Trophoblast cell (in vitro differentiated cells and primary cell): ENCODE results near the gene WDR81.

ENCODE experiments used
- DNase-seq, 2 donors: peaks; one replicate each; pipeline ENCODE4 v3.0.0-alpha.2; 2016
- H2AFZ ChIP-seq: 2 replicates; pipeline ENCODE4 v1.6.1; 2013; ENCODE audit warnings: low read length, moderate library complexity, mild to moderate bottlenecking; ENCODE audit not compliant: insufficient read depth, poor library complexity
- H2AK5ac ChIP-seq: 2 replicates; pipeline ENCODE4 v1.6.1; 2013; ENCODE audit warnings: mild to moderate bottlenecking, low read length
- H2BK120ac ChIP-seq: 2 replicates; pipeline ENCODE4 v1.6.1; 2013; ENCODE audit warnings: low read length, mild to moderate bottlenecking, moderate library complexity; ENCODE audit not compliant: insufficient read depth, poor library complexity
- H2BK12ac ChIP-seq: 2 replicates; pipeline ENCODE4 v1.6.1; 2013; ENCODE audit warnings: mild to moderate bottlenecking, low read length, moderate library complexity
- H2BK5ac ChIP-seq: 2 replicates; pipeline ENCODE4 v1.6.1; 2013; ENCODE audit warnings: low read length, low read depth, moderate library complexity, mild to moderate bottlenecking; ENCODE audit not compliant: poor library complexity
- H3K14ac ChIP-seq: 2 replicates; pipeline ENCODE4 v1.6.1; 2013; ENCODE audit warnings: mild to moderate bottlenecking, low read length
- H3K18ac ChIP-seq: 2 replicates; pipeline ENCODE4 v1.6.1; 2013; ENCODE audit warnings: mild to moderate bottlenecking, low read length
- H3K23ac ChIP-seq: 2 replicates; pipeline ENCODE4 v1.6.1; 2013; ENCODE audit warnings: low read length
- H3K27ac ChIP-seq: 2 replicates; pipeline ENCODE4 v1.5.1; 2013; ENCODE audit warnings: low read depth, mild to moderate bottlenecking, inconsistent platforms, low read length, moderate library complexity
- H3K27me3 ChIP-seq: 2 replicates; pipeline ENCODE4 v1.6.1; 2013; ENCODE audit warnings: inconsistent platforms, mild to moderate bottlenecking, low read length, moderate library complexity; ENCODE audit not compliant: insufficient read depth
- H3K36me3 ChIP-seq, 2 experiments: 1 replicate in 1 of 2; 2 replicates in 1 of 2; pipeline ENCODE4 v1.6.1; 2013; ENCODE audit warnings: low read length in 2 of 2, mild to moderate bottlenecking in 2 of 2, moderate library complexity in 1 of 2; ENCODE audit not compliant: insufficient read depth in 2 of 2, control insufficient read depth in 1 of 2
- H3K4ac ChIP-seq: 2 replicates; pipeline ENCODE4 v1.6.1; 2013; ENCODE audit warnings: low read depth, mild to moderate bottlenecking, low read length, moderate library complexity
- H3K4me1 ChIP-seq, 2 experiments: 1 replicate in 1 of 2; 2 replicates in 1 of 2; pipeline ENCODE4 v1.6.1; 2013; ENCODE audit warnings: low read length in 2 of 2, mild to moderate bottlenecking in 2 of 2, moderate library complexity in 1 of 2; ENCODE audit not compliant: insufficient read depth in 2 of 2, control insufficient read depth in 1 of 2
- H3K4me2 ChIP-seq: 2 replicates; pipeline ENCODE4 v1.6.1; 2013; ENCODE audit warnings: inconsistent platforms, mild to moderate bottlenecking, low read length, moderate library complexity
- H3K4me3 ChIP-seq: 2 replicates; pipeline ENCODE4 v1.5.1; 2013; ENCODE audit warnings: mild to moderate bottlenecking, low read depth, low read length, inconsistent platforms
- H3K79me1 ChIP-seq: one replicate; pipeline ENCODE4 v1.6.1; 2013; ENCODE audit warnings: low read length
- H3K79me2 ChIP-seq: 2 replicates; pipeline ENCODE4 v1.6.1; 2013; ENCODE audit warnings: low read length, mild to moderate bottlenecking; ENCODE audit not compliant: control insufficient read depth, insufficient read depth, poor library complexity
- H3K9ac ChIP-seq: 2 replicates; pipeline ENCODE4 v1.6.1; 2013; ENCODE audit warnings: mild to moderate bottlenecking, low read length
- H3K9me3 ChIP-seq: 2 replicates; pipeline ENCODE4 v1.6.1; 2013; ENCODE audit warnings: low read depth, mild to moderate bottlenecking, control low read depth, inconsistent platforms, low read length; ENCODE audit not compliant: insufficient read depth
- H4K12ac ChIP-seq: 2 replicates; pipeline ENCODE4 v1.6.1; 2013; ENCODE audit warnings: low read depth, mild to moderate bottlenecking, low read length, moderate library complexity
- H4K8ac ChIP-seq: 2 replicates; pipeline ENCODE4 v1.6.1; 2013; ENCODE audit warnings: low read depth, mild to moderate bottlenecking, low read length, moderate library complexity
- H4K91ac ChIP-seq: one replicate; pipeline ENCODE4 v1.6.1; 2013; ENCODE audit warnings: low read depth, mild to moderate bottlenecking, low read length, moderate library complexity
- WGBS: extraction: QIAGEN DNeasy Blood & Tissue Kit; methylation state at CpG from one replicate; pipeline ENCODE4 v1.1.7; 2013; ENCODE audit warnings: missing lambda C conversion rate; ENCODE audit not compliant: insufficient read length, insufficient coverage; ENCODE audit errors: extremely low coverage; 5-methylcytosine and 5-hydroxymethylcytosine counted together

The WDR81 gene

GRCh38 chr17:1730326-1731193 lies 6.1 kb downstream of the WDR81 start:
- H2BK12ac ChIP-seq: no peak overlapping the region

GRCh38 chr17:1731194-1731506 lies 6.6 kb downstream of the WDR81 start:
- Histone ChIP-seq H2BK12ac (no peak overlapping the region), H3K79me2 (no peaks in the 10 kb centered on the region), H2AK5ac (no peak overlapping the region), H3K4ac (no peak overlapping the region), H3K27me3 (no peaks in the 10 kb centered on the region), H3K9ac (no peak overlapping the region), H3K4me1 (peaks cover 0 to 4% of the 10 kb centered on the region in 2 experiments), H3K27ac (no peak overlapping the region), H3K23ac (no peak overlapping the region), H3K4me3 (no peak overlapping the region), H3K14ac (no peak overlapping the region), H4K91ac (no peak overlapping the region), H2BK120ac (no peak overlapping the region), H3K36me3 (peaks cover 10 to 11% of the 10 kb centered on the region in 2 experiments), H3K79me1 (no peaks in the 10 kb centered on the region), H3K18ac (no peak overlapping the region), H4K12ac (no peak overlapping the region), H3K4me2 (no peak overlapping the region), H2AFZ (no peak overlapping the region), H4K8ac (no peak overlapping the region), H3K9me3 (peaks cover 4% of the 10 kb centered on the region), H2BK5ac (no peak overlapping the region)
- WGBS: no CpG with 5 or more reads among the region's 10 CpGs
- DNase-seq: no peak

More at GRCh38 chr17:1730326-1731193, 6.1 kb downstream of the WDR81 start:
- Histone ChIP-seq H2BK120ac (no peak overlapping the region), H3K4me2 (no peak overlapping the region), H3K14ac (no peak overlapping the region), H2AK5ac (no peak overlapping the region), H2BK5ac (no peak overlapping the region), H3K18ac (no peak overlapping the region), H3K79me1 (no peaks in the 10 kb centered on the region), H4K91ac (no peak overlapping the region), H3K23ac (no peak overlapping the region), H3K79me2 (no peaks in the 10 kb centered on the region), H3K4me1 (peaks cover 0 to 3% of the 10 kb centered on the region in 2 experiments), H3K27ac (no peak overlapping the region), H3K36me3 (peaks cover 7 to 10% of the 10 kb centered on the region in 2 experiments), H3K27me3 (no peaks in the 10 kb centered on the region), H4K8ac (no peak overlapping the region), H2AFZ (no peak overlapping the region), H3K4me3 (no peak overlapping the region), H3K9ac (no peak overlapping the region), H3K4ac (no peak overlapping the region), H3K9me3 (peaks cover 4% of the 10 kb centered on the region), H4K12ac (no peak overlapping the region)
- peak; percentile 86 to 90 for DNase-seq
- no CpG with 5 or more reads among the region's 40 CpGs for WGBS

GRCh38 chr17:1732241-1732832 lies 7.8 kb downstream of the WDR81 start:
- no peak overlapping the region for H3K27ac ChIP-seq
- H2AFZ ChIP-seq: no peak overlapping the region
- H4K12ac ChIP-seq: no peak overlapping the region
- no peak overlapping the region for H4K91ac ChIP-seq
- no peak overlapping the region for H3K23ac ChIP-seq
- H3K4me3 ChIP-seq: no peak overlapping the region
- no peak overlapping the region for H3K4me2 ChIP-seq
- H4K8ac ChIP-seq: no peak overlapping the region
- peaks cover 3 to 12% of the 10 kb centered on the region in 2 experiments for H3K4me1 ChIP-seq
- no CpG with 5 or more reads among the region's 22 CpGs for WGBS
- H3K9ac ChIP-seq: no peak overlapping the region
- no peak overlapping the region for H2BK5ac ChIP-seq
- no peak for DNase-seq
- peaks cover 4% of the 10 kb centered on the region for H3K9me3 ChIP-seq
- H2BK12ac ChIP-seq: no peak overlapping the region
- H3K14ac ChIP-seq: no peak overlapping the region
- no peaks in the 10 kb centered on the region for H3K79me2 ChIP-seq
- no peak overlapping the region for H2AK5ac ChIP-seq
- no peaks in the 10 kb centered on the region for H3K79me1 ChIP-seq
- no peak overlapping the region for H3K18ac ChIP-seq
- no peak overlapping the region for H2BK120ac ChIP-seq
- H3K27me3 ChIP-seq: no peaks in the 10 kb centered on the region
- H3K4ac ChIP-seq: no peak overlapping the region
- peaks cover 11% of the 10 kb centered on the region in 2 experiments for H3K36me3 ChIP-seq

- H3K14ac ChIP-seq: no peak overlapping the region
- no peak overlapping the region for H3K4me3 ChIP-seq
- no peak overlapping the region for H4K8ac ChIP-seq
- DNase-seq: no peak
- H2AFZ ChIP-seq: no peak overlapping the region
- H3K9ac ChIP-seq: no peak overlapping the region
- no peak overlapping the region for H2AK5ac ChIP-seq
- H3K23ac ChIP-seq: no peak overlapping the region
- H4K12ac ChIP-seq: no peak overlapping the region
- H3K4me1 ChIP-seq: peaks cover 3 to 12% of the 10 kb centered on the region in 2 experiments
- no peaks in the 10 kb centered on the region for H3K27me3 ChIP-seq
- H3K27ac ChIP-seq: no peak overlapping the region
- H2BK12ac ChIP-seq: no peak overlapping the region
- WGBS: no CpG with 5 or more reads among the region's 11 CpGs
- H4K91ac ChIP-seq: no peak overlapping the region
- H3K4ac ChIP-seq: no peak overlapping the region
- peaks cover 2% of the 10 kb centered on the region for H3K9me3 ChIP-seq
- H2BK120ac ChIP-seq: no peak overlapping the region
- H2BK5ac ChIP-seq: no peak overlapping the region
- no peaks in the 10 kb centered on the region for H3K79me1 ChIP-seq
- no peak overlapping the region for H3K18ac ChIP-seq
- no peak overlapping the region for H3K4me2 ChIP-seq
- no peaks in the 10 kb centered on the region for H3K79me2 ChIP-seq
- peaks cover 15 to 16% of the 10 kb centered on the region in 2 experiments for H3K36me3 ChIP-seq
Observed at GRCh38 chr17:1732833-1733321, 8.4 kb downstream of the WDR81 start.
